Activated CD4-positive, alpha-beta T cell treated with anti-CD3 and anti-CD28 coated beads, Interleukin-2, Interleukin-4, amounts not matched to agents 100 ng/mL and 50 ng/mL, durations not matched to agents 16 hours and 8 hours (primary cell): ENCODE data around the gene FBXO36.

Experiments
- DNase-seq: peaks from one replicate; pipeline ENCODE4 v3.0.0-alpha.2; 2020; ENCODE audit warnings: low spot score

The FBXO36 gene

GRCh38 chr2:230050136-230050535, 127.8 kb downstream of the FBXO36 start:
- no peak for DNase-seq

DNA sequence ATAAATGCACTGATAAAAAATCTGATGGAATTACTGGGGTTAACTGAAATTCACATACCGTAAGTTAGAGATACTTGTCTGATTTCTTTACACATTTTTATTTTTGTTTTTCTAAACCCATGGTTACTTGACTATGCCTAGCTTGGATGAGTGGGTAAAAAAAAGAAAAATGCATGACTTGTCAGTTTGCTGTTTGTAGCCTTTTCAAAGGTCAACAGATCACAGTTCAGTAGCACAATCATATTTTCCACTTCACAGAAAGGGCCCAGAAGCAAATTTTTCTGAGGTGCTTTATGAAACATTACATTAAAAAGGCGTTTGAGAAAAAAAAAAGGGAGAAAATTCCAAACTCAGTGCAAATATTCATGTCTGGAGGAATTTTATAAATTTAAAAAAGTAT, 130.0 kb downstream of the FBXO36 start:
- no peak for DNase-seq

DNA sequence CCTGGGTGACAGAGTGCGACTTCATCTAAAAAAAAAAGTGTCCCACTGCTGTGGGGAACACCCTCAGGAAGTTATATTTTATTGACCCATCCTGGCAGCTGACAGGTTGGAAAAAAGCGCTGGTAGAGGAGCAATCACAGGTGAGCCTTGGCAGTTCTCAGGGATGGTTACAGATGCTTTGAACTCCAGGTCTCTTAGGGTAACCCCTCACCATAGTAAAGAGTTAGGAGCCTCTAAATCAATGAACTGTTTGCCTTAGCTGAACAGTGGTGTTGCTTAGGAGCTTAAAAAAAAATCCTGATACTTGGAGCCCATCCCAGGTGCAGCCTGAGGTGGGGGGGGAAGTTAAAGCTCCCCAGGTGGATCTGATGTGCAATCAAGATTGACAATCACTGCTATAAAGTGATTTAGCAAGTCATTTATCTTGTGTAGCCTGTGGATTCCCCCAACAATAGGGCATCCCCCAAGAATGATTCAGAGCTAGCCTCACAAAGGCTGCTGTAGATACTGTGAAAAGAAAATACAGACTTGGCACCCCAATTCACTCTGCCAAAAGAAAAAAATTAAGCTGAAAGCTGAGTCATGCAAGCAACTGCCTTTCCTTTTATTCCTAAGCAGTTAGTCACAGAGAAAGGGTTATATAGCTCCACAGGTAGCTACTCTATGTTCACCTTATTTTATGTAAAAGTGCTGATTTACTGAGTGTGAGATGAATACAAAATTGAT, 131.6 kb downstream of the FBXO36 start:
- no peak for DNase-seq

GRCh38 chr2:230060672-230061293, 138.5 kb downstream of the FBXO36 start:
- no peak for DNase-seq
